Panc1 (cell line): ENCODE data around the gene OR52E4.

Experiments
- CTCF ChIP-seq: fragments of 450-650 bp; IDR thresholded peaks from 2 replicates; pipeline ENCODE4 v1.5.1; 2017; ENCODE audit warnings: mild to moderate bottlenecking
- REST ChIP-seq, 2 experiments: IDR thresholded peaks; 2 replicates each; pipeline ENCODE4 v1.6.1; 2011 to 2012; ENCODE audit warnings: low read depth in 2 of 2, control low read depth in 1 of 2, low read length in 1 of 2, mild to moderate bottlenecking in 1 of 2, moderate library complexity in 1 of 2; ENCODE audit not compliant: insufficient read depth in 1 of 2

GRCh38 chr11:5841797-5842196 is 38.6 kb upstream of the OR52E4 start, which contains the start of gene OR52E6:
- no peak for TF ChIP-seq CTCF
- no peak for TF ChIP-seq REST (IDR thresholded peaks at IDR 0.05; ENCODE audit: insufficient read depth in 1 of 2, low read depth in 2 of 2, low read length in 1 of 2)
